ENCODE data around the gene GART.

GRCh38 chr21:33481314-33481943, 60.5 kb downstream of the GART start:
- TF ChIP-seq, protein P1, sequence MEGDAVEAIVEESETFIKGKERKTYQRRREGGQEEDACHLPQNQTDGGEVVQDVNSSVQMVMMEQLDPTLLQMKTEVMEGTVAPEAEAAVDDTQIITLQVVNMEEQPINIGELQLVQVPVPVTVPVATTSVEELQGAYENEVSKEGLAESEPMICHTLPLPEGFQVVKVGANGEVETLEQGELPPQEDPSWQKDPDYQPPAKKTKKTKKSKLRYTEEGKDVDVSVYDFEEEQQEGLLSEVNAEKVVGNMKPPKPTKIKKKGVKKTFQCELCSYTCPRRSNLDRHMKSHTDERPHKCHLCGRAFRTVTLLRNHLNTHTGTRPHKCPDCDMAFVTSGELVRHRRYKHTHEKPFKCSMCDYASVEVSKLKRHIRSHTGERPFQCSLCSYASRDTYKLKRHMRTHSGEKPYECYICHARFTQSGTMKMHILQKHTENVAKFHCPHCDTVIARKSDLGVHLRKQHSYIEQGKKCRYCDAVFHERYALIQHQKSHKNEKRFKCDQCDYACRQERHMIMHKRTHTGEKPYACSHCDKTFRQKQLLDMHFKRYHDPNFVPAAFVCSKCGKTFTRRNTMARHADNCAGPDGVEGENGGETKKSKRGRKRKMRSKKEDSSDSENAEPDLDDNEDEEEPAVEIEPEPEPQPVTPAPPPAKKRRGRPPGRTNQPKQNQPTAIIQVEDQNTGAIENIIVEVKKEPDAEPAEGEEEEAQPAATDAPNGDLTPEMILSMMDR (IDR thresholded peaks at IDR 0.05), result no peak
- no peak for TF ChIP-seq POLR2AphosphoS5 (IDR thresholded peaks at IDR 0.05)
- TF ChIP-seq POLR2A (IDR thresholded peaks at IDR 0.05), result no peak
